GM18907 (cell line): ENCODE data around the gene TAF4.
"Not testable (repeated sequence)": the region's sequence is repeated elsewhere in the genome, so short reads cannot be mapped to it uniquely, and the experiment has no call there.

Source experiments
- ATAC-seq: cut with Tn5 transposase; IDR thresholded peaks from one replicate; pipeline ENCODE4 v1.9.1; 2021; ENCODE audit warnings: mild to moderate bottlenecking, moderate library complexity; ENCODE audit not compliant: unreplicated experiment

TAF4 gene

DNA sequence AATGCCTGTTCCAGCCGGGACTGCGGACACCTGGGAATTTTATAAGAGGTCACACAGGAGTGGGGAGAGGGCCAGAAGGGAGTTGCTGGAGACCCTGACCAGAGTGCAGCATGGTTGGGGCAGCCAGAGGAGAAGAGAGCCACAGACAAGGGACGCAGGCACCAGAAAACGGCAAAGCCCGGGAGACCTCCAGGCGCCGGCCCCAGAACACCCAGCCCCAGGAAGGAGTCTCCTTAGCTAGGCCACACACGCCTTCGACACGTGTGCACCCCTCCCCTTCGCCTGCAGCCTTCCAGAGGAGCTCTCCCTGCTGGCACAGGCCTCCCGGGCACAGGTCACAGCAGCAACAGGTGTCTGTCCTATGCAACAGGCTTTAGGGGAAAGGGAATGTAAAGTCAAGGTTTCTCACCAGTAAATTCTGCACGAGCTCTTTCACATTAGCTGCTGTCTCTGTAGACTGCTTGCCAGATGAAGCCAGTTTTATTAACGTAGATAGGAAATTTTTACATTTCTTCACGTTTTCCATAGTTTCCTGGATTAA lies 57.0 kb downstream of the TAF4 start:
- no peak for ATAC-seq

DNA sequence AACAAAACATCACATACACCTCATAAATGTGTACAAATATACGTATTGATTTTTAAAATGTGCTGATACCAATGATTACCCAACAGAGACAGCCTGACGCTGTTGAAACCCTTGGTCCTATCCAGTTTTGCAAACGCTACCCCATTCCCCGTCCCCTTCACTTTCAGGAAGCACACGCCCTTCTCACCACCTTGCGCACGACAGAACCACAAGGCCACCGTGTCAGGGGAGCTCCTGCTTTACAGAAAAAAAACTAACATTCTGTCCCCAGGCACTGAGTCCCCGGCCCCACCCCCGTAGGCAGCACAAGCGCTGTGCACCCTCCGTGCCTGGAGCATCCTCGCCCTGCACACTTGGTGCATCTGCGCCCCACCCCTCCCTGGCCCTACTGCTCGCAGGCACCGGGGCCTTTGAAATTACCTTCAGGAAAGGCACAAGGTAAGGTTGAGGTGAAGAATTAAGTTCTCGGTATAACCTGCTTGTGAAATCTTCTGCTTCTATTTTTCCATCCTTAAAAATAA lies 58.5 kb downstream of the TAF4 start:
- ATAC-seq: no peak

DNA sequence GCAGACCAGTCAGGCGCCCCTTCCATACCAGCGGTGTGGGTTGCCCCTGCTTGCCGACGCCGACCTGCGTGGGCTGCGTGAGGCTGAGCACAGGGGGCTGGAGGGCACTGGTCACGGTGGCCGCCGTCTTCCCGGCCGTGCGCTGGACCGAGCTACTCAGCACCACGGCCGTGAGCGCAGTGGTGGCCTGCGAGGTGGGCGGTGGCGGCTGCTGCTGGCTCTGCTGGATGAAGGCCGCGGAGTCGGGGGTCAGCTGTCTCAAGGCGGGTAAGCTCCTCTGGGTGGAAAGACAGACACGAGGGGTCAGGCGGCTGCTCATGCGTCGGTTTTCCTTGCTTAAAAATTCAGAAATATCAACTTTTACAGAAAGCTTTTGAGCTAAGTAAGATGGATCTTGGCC lies 59.2 kb downstream of the TAF4 start:
- no peak for ATAC-seq

DNA sequence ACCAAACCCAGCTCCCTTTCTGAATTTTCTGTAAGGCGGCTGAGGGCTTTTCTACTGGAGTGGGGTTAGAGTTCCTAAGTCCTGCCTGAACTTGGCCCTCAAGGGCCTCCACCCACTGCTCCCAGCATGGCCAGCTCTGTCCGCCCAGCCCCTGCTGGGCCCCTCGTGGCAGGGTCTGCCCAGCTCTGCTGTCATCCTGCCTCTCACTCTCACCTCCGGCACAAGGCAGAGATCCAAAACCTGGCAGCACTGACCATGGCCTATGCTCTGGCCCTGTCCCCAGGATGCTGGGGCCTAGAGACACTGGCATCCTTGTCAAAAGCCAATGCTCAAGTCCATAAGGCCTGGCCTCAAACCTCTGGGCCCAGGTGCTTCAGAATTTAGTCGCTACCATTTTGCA lies 61.1 kb downstream of the TAF4 start:
- ATAC-seq: no peak

DNA sequence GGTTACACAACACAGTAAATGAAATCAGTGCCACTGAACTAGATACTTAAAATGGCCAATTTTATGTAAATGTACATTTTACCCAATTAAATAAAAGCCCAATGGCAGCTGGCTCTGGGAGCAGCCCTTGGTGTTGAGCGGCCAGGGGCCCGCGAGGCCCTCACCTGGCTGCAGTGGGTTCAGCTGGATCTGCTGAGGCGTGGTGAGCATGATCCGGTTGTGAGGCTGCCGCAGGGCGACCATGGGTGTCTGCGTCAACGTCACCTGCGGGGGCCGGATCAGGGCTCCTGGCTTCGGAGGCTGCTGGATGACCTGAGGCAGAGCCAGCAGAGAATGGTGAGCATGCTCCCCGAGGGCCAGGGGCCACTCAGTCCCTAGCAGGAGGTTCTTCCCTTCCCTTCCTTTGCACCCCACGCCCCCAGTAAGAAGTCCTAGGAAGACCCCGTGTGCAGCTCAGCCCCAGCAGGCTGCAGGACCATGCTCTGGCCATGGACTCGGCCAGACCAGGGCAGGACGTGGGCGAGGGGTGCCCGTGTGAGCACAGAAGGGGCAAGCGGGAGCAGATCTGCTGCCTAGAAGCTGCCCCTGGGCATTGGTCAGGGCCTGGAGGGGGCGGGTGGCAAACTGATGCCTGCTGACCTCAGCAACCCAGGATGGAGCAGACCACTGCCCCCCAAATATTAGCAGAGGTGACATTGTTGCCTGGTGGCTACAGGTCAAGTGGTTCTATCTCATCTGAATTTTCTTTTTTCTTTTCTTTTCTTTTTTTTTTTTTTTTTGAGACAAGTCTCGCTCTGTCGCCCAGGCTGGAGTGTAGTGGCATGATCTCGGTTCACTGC lies 61.9 kb downstream of the TAF4 start:
- no peak for ATAC-seq

GRCh38 chr20:62002882-62003480 lies 62.7 kb downstream of the TAF4 start:
- ATAC-seq: no peak

DNA sequence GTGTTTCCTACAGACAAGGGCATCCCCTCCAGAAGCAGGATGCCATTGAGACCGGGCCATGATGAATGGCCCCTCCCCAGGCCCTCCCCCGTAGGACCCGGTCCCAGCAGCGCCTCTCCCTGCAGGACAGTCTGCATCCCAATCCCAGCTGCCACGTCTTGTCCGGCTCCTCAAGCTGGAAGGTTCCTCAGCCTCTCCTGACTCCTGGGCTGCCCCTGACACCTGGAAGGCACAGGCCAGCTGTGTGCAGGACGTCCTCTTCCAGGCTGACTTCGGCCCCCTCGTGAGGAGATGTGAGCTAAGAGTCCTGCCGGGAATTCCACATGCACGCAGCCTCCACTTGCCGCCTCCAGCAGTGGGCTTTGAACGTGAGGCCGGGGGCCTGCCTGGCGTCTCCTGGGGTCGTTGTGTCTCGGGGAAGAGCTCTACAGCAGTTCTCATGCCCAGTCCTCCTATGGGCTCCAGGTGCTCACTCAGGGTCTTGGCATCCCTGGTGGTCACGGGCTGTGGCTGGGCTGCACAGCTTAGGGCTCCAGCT lies 64.4 kb downstream of the TAF4 start:
- no peak for ATAC-seq

- no peak for ATAC-seq
Observed at GRCh38 chr20:61998343-61999121, 67.1 kb downstream of the TAF4 start.

DNA sequence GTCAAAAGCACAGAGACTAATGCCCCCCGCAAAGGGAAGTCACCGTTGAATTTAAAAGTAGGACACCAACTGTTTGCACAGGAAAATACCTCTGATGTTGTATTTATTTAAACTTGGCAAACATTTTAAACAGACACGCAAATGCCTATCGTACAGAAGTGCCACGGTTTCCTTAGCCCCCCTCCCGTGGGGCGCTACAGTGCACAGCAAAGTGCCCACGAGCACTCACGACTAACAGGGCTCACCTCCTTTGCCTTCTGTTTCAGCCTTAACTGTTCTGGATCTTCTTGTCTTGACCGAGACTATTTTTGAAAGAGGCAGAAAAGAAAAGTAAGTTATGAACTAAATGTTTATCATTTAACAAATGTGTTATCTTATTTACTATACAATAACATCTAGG lies 67.8 kb downstream of the TAF4 start:
- ATAC-seq: no peak

DNA sequence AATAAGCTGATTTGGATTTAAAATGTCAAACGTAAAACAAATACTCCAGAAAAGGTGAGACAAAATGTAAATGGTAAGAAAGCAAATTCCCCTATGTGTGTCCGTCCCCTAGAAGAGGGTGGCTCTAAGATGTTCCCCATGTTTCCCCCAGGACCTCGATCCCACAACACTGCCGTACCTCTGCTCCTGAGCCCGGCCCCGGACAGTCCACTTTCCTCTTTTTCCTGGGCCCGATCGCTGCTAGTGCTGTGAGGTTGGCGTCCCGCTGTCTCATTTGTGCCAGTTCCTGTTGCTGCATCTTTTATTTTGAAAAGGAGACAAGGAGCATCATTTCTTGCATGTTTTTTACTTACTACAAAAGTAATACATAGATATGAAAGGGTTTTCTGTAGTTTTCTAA lies 68.3 kb downstream of the TAF4 start:
- ATAC-seq: no peak

DNA sequence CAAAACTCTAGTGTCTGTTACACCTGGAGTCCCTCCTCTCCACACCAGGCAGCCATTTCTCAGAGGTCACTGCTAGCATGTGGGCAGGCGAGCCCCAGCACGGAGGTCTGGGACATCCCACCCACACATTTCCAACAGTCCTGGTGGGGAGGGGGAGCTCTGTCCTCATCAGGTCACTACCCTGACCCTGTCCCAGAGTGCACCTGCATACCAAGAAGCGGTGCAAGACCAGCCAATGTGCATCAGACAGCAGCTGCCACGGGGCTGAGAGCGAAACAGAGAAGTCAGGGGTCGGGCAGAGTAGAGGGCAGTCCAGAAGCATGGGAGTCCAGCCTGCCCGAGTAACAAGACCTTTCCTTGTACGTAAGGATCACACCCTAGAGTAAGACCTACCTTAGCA lies 71.1 kb downstream of the TAF4 start:
- ATAC-seq: no peak

- ATAC-seq: no peak
Observed at GRCh38 chr20:61993058-61993457, 72.6 kb downstream of the TAF4 start.

DNA sequence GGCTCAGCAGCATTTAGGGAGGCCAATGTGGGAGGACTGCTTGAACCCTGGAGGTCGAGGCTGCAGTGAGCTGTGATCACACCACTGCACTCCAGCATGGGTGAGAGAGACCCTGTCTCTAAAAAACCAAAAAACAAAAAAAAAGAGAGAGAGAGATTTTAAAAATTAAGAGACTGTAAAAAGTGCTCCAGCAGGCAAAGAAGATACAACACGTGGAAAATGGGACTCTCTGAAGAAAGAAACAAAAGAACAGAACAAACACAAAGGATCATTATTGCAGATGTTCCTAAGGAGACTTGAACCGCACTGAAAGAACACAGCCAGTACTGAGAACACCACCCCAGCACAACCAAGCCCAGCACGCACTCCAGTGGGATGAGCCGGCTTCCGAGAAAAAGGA lies 74.2 kb downstream of the TAF4 start:
- ATAC-seq: no peak

DNA sequence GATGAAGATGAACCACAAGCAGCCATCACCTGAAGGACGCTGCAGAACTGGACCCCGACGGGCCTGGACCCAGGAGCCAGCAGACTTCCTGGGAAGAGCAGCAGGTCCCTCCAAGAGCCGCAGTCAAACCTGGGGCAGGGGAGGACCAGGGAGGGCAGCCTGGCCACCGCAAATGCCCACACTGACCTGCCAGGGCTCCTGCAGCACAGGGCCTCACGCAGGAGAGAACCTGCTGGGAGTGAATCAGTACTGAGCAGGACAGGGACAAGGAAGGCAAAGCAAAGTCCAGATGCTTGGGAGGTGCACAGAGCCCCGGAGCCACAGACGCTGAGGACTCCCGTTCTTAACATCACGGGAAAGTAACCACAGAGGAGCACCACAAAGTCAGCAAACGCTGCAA lies 75.2 kb downstream of the TAF4 start:
- ATAC-seq: no peak

DNA sequence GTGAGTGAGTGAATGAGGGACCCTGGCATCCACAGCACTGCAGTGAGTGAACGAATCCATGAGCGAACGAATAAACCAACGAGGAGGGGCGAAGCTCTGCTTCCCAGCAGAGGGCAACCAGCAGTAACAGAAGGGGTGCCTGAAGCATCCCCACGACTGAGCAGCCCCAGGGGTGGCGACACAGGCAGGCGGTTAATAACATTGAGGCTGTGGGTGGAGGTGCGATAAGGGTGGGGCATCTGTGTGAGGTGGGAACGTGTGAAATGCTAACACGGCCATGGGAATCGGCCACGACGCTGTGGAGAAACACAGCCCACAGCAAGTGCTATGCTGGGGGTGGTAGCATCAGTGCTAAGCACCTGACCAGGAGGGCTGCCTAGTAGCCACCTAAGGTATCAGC lies 75.9 kb downstream of the TAF4 start:
- no peak for ATAC-seq

DNA sequence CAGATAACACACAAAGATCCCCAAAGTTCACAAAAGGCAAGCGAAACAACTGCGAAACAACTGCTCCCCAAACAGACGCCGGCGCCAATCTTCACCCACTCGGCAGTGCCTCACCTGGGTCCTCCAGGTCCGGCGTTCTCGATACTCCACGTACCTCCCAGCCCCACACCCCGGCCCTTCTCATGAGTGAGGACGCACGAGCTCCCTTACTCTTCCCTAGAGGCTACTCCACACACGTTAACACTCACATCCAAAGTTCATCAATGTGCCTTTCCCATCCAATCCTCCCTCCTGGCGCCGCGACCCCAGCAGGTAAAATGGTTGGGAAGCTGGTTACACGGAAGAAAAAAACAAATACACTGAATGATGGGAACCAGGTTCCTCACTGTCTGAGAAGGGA lies 77.0 kb downstream of the TAF4 start:
- no peak for ATAC-seq

DNA sequence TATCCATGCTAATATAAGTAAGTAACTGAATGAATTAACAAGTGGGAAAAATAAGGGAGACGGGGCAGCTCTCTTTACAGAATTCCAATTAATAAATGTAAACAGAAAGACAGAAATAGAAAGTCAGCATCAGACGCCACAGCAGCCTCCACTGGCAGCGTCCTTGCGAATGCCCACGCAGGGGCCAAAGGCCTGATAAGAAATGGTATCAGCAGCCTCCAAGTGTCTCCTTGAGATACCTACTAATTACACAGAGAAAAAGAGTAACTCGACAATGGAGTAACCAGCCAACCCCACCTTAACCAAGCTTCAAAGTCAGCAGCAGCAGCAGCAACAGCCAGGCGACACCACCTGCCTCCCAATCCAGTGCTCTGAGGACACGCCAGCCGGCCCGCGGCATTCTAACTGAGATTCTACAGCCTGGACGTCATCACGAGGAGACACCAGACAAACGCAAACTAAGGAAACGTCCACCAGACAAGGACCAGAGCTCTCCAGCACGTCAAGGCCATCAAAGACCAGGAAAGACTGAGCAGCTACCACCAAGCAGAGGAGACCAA lies 78.8 kb downstream of the TAF4 start:
- ATAC-seq: no peak

- no peak for ATAC-seq
Observed at GRCh38 chr20:61985096-61985495, 80.6 kb downstream of the TAF4 start.

- ATAC-seq: not testable (repeated sequence)
Observed at GRCh38 chr20:61984431-61984830, 81.2 kb downstream of the TAF4 start.

GRCh38 chr20:61983965-61984364 lies 81.7 kb downstream of the TAF4 start:
- no peak for ATAC-seq

GRCh38 chr20:61982951-61983315 lies 82.7 kb downstream of the TAF4 start:
- ATAC-seq: no peak
